GM19397 (cell line): ENCODE measurements around the gene KLF3.

Experiments used
- ATAC-seq: cut with Tn5 transposase; IDR thresholded peaks from one replicate; pipeline ENCODE4 v1.9.1; 2021; ENCODE audit warnings: mild to moderate bottlenecking, moderate library complexity; ENCODE audit not compliant: unreplicated experiment

Gene KLF3

DNA sequence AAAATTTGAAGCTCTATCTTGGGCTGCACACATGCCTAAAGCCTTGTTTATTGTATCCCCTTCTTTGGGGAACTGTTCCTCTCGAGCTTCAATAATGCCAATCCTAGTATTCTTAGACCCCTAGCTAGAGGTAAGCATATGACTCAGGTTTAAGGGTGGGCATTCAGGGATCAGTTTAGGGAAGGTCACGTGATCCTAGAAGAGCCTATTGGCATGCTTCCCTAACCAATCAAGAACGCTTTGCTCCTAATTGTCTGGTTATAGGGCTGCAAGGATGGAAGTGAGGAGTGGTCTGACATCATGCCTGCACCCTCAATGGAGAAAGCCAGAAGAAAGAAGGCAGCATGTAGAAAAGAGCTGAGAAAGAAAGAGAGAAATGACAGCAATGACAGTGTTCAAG is 71.9 kb downstream of the KLF3 start:
- ATAC-seq, result no peak

- no peak for ATAC-seq
These were observed 75.2 kb downstream of the KLF3 start for GRCh38 chr4:38738940-38739803.

DNA sequence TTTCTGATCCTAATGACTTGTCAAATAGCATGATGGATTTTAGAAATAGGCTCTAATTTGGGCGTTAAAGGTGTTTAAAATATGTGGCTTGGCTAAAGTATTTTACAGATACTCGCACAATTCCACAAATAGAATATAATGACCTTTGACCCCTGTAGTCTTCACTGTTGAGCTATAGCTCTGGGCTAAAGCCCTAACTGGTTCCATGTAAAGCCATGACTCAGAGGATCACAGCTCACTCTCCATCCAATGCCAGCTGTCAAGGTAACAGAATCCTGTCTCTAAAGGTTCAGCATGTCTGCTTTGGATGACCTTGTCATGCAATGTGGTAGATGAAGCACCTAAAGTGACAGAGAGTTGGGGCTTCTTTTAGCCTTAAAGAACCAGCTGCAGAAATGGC is 76.3 kb downstream of the KLF3 start:
- ATAC-seq, result no peak

DNA sequence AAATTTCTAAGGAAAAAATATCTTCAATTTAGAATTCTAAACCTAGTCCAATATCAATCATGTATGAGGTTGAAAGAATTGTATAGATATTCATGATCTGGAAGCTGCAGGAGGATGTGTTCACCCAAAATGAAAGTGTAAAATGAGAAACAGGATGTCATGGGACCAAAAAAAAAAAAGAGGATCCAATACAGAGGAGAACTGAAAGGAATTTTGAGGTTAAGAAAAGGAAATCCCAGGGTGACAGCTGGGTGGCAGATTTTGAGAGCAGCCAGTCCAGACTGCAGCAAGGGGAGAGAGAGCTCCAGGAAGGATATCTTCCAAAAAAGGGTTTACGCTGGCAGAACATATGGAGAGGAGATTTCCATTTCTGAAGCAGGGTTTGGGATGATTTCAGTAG is 79.9 kb downstream of the KLF3 start:
- no peak for ATAC-seq

DNA sequence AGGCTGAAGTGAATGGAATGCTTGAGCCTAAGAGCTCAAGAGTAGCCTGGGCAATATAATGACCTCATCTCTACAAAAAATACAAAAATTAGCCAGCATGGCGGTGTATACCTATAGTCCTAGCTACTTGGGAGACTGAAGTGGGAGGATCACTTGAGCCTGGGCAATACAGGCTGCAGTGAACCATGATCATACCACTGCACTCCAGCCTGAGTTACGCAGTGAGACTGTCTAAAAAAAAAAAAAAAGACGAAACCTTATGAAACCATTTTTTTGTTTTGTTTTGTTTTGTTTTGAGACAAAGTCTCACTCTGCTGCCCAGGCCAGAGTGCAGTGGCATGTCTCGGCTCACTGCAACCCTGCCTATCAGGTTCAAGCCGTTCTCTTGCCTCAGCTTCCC is 81.9 kb downstream of the KLF3 start:
- no peak for ATAC-seq

DNA sequence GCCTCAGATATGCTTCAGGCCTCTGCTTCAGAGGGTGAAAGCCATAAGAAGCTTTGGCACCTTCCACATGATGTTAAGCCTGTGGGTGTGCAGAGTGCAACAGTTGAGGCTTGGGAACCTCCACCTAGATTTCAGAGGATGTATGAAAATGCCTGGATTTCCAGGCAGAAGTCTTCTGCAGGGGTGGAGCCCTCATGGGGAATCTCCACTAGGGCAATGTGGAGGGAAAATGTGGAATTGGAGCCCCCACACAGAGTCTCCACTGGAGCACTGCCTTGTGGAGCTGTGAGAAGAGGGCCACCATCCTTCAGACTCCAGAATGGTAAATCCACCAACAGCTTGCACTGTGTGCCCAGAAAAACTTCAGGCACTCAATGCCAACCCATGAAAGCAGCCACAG is 83.6 kb downstream of the KLF3 start:
- ATAC-seq, result no peak

DNA sequence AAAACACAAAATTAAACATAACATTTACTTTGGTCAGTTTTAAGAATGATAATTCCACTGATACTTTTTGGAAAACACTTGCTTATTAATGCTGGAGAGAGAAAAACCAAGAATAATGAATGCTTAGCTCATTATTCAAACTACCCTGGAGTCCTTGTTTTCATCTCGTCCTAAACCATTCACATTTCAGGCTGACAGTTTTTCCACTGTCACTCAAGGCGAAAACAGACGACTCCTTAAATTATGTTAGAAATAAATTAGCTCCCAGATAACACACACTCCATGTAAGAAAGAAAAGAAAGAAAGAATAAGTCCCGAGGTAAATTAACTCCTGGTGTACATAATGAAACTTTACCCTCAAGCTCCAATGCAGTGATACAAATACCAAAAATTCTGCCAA is 85.3 kb downstream of the KLF3 start:
- ATAC-seq, result no peak
